AG04449 (cell line): ENCODE measurements around the gene LARP6.

Source experiments
- CTCF ChIA-PET: fragments of 350-600 bp; formaldehyde crosslinking; extraction: SDS; loops from one replicate; lab custom pipeline; 2021; ENCODE audit warnings: antibody characterized with exemption; lab: Yijun Ruan, JAX
- POLR2A ChIA-PET: fragments of 400-600, 350-600 bp; formaldehyde crosslinking; extraction: SDS; loops from one replicate; lab custom pipeline; 2020; ENCODE audit warnings: antibody characterized with exemption, inconsistent platforms; lab: Yijun Ruan, JAX
- DNase-seq: peaks from one replicate; pipeline ENCODE4 v3.0.0-alpha.2; 2010; ENCODE audit warnings: low read depth, low spot score
- H3K4me3 ChIP-seq: 2 replicates; pipeline ENCODE4 v1.5.1; 2011; ENCODE audit warnings: low read depth, mild to moderate bottlenecking, control low read depth, low read length
- CTCF ChIP-seq: IDR thresholded peaks from one replicate; pipeline ENCODE4 v1.5.1; 2011; ENCODE audit warnings: mild to moderate bottlenecking, moderate library complexity, low read length, control low read depth, inconsistent platforms; ENCODE audit not compliant: insufficient read depth; ENCODE audit errors: missing control alignments

Gene LARP6

GRCh38 chr15:70880781-70881180 lies 26.8 kb upstream of the LARP6 start:
- no peak for TF ChIP-seq CTCF
- no peak overlapping the region for H3K4me3 ChIP-seq
- POLR2A ChIA-PET: interaction anchor here (0.6 kb wide), 1 partner anchor 25 kb away, joined by 5 read pairs; no protein-coding TSS in a partner anchor
- CTCF ChIA-PET: interaction anchor here (0.6 to 5.0 kb wide), 4 partner anchors 8 to 55 kb away, joined by 3 to 41 read pairs (median 15); partner anchors contain the start of genes LRRC49 and THAP10
- no peak for DNase-seq

- ChIA-PET POLR2A (interaction anchor here (1.0 to 1.4 kb wide), 4 partner anchors 9 to 27 kb away, joined by 3 to 5 read pairs (median 4); partner anchors contain the start of gene LARP6), CTCF (interaction anchor here (1.1 to 5.0 kb wide), 10 partner anchors 10 to 200 kb away, joined by 3 to 41 read pairs (median 5); partner anchors contain the start of genes LRRC49 and THAP10)
- H3K4me3 ChIP-seq: no peak overlapping the region
- DNase-seq: no peak
- no peak for TF ChIP-seq CTCF
Measured at GRCh38 chr15:70879401-70879800, 25.4 kb upstream of the LARP6 start.

- ChIA-PET POLR2A (no interaction called here), CTCF (interaction anchor here (4.4 kb wide), 1 partner anchor 52 kb away, joined by 76 read pairs; no protein-coding TSS in a partner anchor)
- no peak for TF ChIP-seq CTCF
- H3K4me3 ChIP-seq: no peak overlapping the region
- DNase-seq: no peak
Measured at GRCh38 chr15:70876683-70877082, 22.7 kb upstream of the LARP6 start.

- no peak for TF ChIP-seq CTCF
- no peak for DNase-seq
- CTCF ChIA-PET: interaction anchor here (1.7 to 4.4 kb wide), 6 partner anchors 17 to 196 kb away, joined by 4 to 76 read pairs (median 19); no protein-coding TSS in a partner anchor
- no peak overlapping the region for H3K4me3 ChIP-seq
- POLR2A ChIA-PET: no interaction called here
Measured at GRCh38 chr15:70876011-70876410, 22.1 kb upstream of the LARP6 start.

- ChIA-PET POLR2A (interaction anchor here (1.1 to 1.6 kb wide), 2 partner anchors 18 to 23 kb away, joined by 5 to 7 read pairs; no protein-coding TSS in a partner anchor), CTCF (interaction anchor here (0.6 to 4.4 kb wide), 43 partner anchors 9 to 905 kb away, joined by 3 to 76 read pairs (median 4); partner anchors contain the start of genes LARP6, LRRC49 and THAP10)
- no peak overlapping the region for H3K4me3 ChIP-seq
- TF ChIP-seq CTCF: peak; percentile 54
- DNase-seq: no peak
Measured at GRCh38 chr15:70875001-70875782, 21.2 kb upstream of the LARP6 start.
